SU-DHL-6 (cell line): ENCODE results near the gene TMEM250.

Experiments
- EZH2phosphoT487 ChIP-seq: fragments of 200-600 bp; sonication (generic), shearing (Covaris generic); conservative IDR thresholded peaks from 2 replicates; pipeline ENCODE4 v1.6.1; 2018; ENCODE audit warnings: mild to moderate bottlenecking, antibody characterized with exemption, low read length, moderate library complexity, mixed read lengths
- TF ChIP-seq, protein P1 (sequence below): fragments of 200-600 bp; sonication (generic); IDR thresholded peaks from one replicate; pipeline ENCODE4 v1.5.1; 2017; ENCODE audit warnings: antibody characterized with exemption, mild to moderate bottlenecking, low read length, moderate library complexity; ENCODE audit not compliant: insufficient read depth, poor library complexity, severe bottlenecking

DNA sequence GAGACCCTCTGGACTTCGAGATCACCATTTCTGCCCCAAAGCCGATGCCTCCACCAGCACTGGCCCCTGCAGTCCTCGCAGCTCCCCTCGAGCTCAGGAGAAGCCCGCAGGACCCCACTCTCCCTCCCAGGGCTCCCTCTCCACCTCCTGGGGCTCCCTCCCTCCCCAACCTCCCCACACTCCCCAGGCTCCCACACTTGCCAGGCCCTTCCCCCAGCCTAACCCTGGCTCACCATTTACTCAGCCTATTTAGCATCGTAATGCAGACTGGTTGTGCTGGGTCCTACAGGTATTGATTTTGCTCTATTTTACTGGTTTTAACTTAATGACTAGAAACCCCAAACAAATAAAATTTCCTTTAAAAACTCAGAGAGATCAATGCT, 23.7 kb upstream of the TMEM250 start:
- TF ChIP-seq, protein P1, sequence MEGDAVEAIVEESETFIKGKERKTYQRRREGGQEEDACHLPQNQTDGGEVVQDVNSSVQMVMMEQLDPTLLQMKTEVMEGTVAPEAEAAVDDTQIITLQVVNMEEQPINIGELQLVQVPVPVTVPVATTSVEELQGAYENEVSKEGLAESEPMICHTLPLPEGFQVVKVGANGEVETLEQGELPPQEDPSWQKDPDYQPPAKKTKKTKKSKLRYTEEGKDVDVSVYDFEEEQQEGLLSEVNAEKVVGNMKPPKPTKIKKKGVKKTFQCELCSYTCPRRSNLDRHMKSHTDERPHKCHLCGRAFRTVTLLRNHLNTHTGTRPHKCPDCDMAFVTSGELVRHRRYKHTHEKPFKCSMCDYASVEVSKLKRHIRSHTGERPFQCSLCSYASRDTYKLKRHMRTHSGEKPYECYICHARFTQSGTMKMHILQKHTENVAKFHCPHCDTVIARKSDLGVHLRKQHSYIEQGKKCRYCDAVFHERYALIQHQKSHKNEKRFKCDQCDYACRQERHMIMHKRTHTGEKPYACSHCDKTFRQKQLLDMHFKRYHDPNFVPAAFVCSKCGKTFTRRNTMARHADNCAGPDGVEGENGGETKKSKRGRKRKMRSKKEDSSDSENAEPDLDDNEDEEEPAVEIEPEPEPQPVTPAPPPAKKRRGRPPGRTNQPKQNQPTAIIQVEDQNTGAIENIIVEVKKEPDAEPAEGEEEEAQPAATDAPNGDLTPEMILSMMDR = no peak
- TF ChIP-seq EZH2phosphoT487 = no peak
